K562 (cell line): ENCODE data around the gene BRINP2.

Experiments
- IRF2 ChIP-seq: sonication (generic); formaldehyde crosslinking; IDR thresholded peaks from 2 replicates; pipeline ENCODE4 v1.8.1; 2022; ENCODE audit warnings: mild to moderate bottlenecking, missing genetic modification reagents
- POLR2G ChIP-seq: fragments of 200-400 bp; formaldehyde crosslinking; IDR thresholded peaks from 2 replicates; pipeline ENCODE4 v1.6.1; 2017; ENCODE audit warnings: low read depth, mild to moderate bottlenecking, antibody characterized with exemption, low read length, moderate library complexity
- TF ChIP-seq, protein P1 (sequence below): fragments of 450-650 bp; formaldehyde crosslinking; IDR thresholded peaks from 2 replicates; pipeline ENCODE4 v1.4.0; 2020; ENCODE audit warnings: mild to moderate bottlenecking

DNA sequence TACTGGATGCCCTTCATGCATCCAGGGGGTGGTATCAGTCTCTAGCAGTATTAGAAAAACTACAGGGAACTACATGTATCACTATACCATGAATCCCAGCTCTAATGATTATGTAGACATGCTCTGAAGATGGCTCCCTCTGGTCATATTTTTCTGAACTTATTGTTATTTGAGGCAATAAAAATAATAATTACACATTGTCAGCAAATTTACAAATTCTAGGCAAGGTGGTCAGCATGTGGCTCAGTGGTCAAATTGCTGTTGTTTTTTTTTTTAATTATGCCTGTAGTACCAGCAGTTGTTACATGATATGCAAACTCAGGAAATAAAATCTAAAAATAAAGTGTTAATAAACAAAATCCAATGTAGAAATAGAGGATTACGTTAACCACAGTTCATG, 28.7 kb upstream of the BRINP2 start:
- no peak for TF ChIP-seq POLR2G
- TF ChIP-seq, protein P1, sequence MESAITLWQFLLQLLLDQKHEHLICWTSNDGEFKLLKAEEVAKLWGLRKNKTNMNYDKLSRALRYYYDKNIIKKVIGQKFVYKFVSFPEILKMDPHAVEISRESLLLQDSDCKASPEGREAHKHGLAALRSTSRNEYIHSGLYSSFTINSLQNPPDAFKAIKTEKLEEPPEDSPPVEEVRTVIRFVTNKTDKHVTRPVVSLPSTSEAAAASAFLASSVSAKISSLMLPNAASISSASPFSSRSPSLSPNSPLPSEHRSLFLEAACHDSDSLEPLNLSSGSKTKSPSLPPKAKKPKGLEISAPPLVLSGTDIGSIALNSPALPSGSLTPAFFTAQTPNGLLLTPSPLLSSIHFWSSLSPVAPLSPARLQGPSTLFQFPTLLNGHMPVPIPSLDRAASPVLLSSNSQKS (CRISPR knock-in tag), result no peak
- TF ChIP-seq IRF2 (CRISPR knock-in tag), result no peak
